Fibroblast of the aortic adventitia (primary cell): Measurements from ENCODE around the gene PPM1H. TPM values are rescaled to one million over a fixed set of nuclear protein-coding genes. Genes with fewer than 3 reads are reported as not detected.
"Not testable (repeated sequence)": the region's sequence is repeated elsewhere in the genome, so short reads cannot be mapped to it uniquely, and the experiment has no call there.

Source experiments
- DNase-seq: peaks from one replicate; pipeline ENCODE4 v3.0.0-alpha.2; 2010; ENCODE audit warnings: low read depth
- H3K4me3 ChIP-seq: 2 replicates; pipeline ENCODE4 v1.5.1; 2011; ENCODE audit warnings: low read depth, mild to moderate bottlenecking, control low read depth, low read length, moderate library complexity
- CTCF ChIP-seq: IDR thresholded peaks from 2 replicates; pipeline ENCODE4 v1.5.1; 2011; ENCODE audit warnings: mild to moderate bottlenecking, low read length, control low read depth, inconsistent platforms; ENCODE audit not compliant: insufficient read depth
- total RNA-seq: library from RNA; depleted of rRNA; stranded (reverse); fragments of >200 nt; gene quantifications from 2 replicates; pipeline ENCODE4 v1.2.3, GENCODE V29; 2012; ENCODE audit warnings: low replicate concordance

Gene PPM1H
- total RNA-seq, 1 donor, result 1.3 TPM

GRCh38 chr12:62760779-62761178 is 174.2 kb downstream of the PPM1H start:
- DNase-seq, result peak; percentile 61

GRCh38 chr12:62760341-62760740 is 174.6 kb downstream of the PPM1H start:
- DNase-seq, H3K4me3 ChIP-seq: not testable (repeated sequence)

More at GRCh38 chr12:62760779-62761178, 174.2 kb downstream of the PPM1H start:
- H3K4me3 ChIP-seq, result no peak overlapping the region
- TF ChIP-seq CTCF, result no peak

GRCh38 chr12:62758216-62758615 is 176.7 kb downstream of the PPM1H start:
- TF ChIP-seq CTCF, result no peak
- DNase-seq, result peak; percentile 55
- no peak overlapping the region for H3K4me3 ChIP-seq

- no peak overlapping the region for H3K4me3 ChIP-seq
- TF ChIP-seq CTCF, result no peak
- DNase-seq, result no peak
Observed at GRCh38 chr12:62757048-62757447, 177.9 kb downstream of the PPM1H start.

- TF ChIP-seq CTCF, result no peak
- H3K4me3 ChIP-seq, result no peak overlapping the region
- no peak for DNase-seq
Observed at GRCh38 chr12:62754706-62755105, 180.2 kb downstream of the PPM1H start.

GRCh38 chr12:62751810-62752155 is 183.2 kb downstream of the PPM1H start:
- DNase-seq, result no peak
- no peak for TF ChIP-seq CTCF
- H3K4me3 ChIP-seq, result no peak overlapping the region

- TF ChIP-seq CTCF, result no peak
- DNase-seq, result no peak
Observed at GRCh38 chr12:62750941-62751809, 183.8 kb downstream of the PPM1H start.

More at GRCh38 chr12:62750941-62751809, 183.8 kb downstream of the PPM1H start:
- H3K4me3 ChIP-seq, result no peak overlapping the region
